PFSK-1 (cell line): ENCODE results near the gene TULP1.

Experiments used
- POLR2AphosphoS5 ChIP-seq: IDR thresholded peaks from 2 replicates; pipeline ENCODE4 v1.6.1; 2012; ENCODE audit warnings: low read depth, mild to moderate bottlenecking, control low read depth, low read length, moderate library complexity
- REST ChIP-seq, 2 experiments: IDR thresholded peaks; 2 replicates each; pipeline versions ENCODE4 v1.6.1 to v1.8.0; 2011 to 2012; ENCODE audit warnings: low read depth in 2 of 2, low read length in 2 of 2, control low read depth in 1 of 2, inconsistent platforms in 1 of 2, mild to moderate bottlenecking in 1 of 2, moderate library complexity in 1 of 2; ENCODE audit not compliant: insufficient read depth in 1 of 2
- SIN3A ChIP-seq: IDR thresholded peaks from 2 replicates; pipeline ENCODE4 v1.6.1; 2012; ENCODE audit warnings: mild to moderate bottlenecking, low read length, moderate library complexity, borderline replicate concordance; ENCODE audit not compliant: insufficient read depth
- TAF1 ChIP-seq: IDR thresholded peaks from 2 replicates; pipeline ENCODE4 v1.6.1; 2012; ENCODE audit warnings: low read length, control low read depth, borderline replicate concordance; ENCODE audit not compliant: insufficient read depth

GRCh38 chr6:35505999-35506412 is 6.7 kb downstream of the TULP1 start:
- TF ChIP-seq REST (IDR thresholded peaks at IDR 0.05; ENCODE audit: insufficient read depth in 1 of 2, low read depth in 2 of 2, low read length in 2 of 2), result no peak
- TF ChIP-seq POLR2AphosphoS5, result no peak
- TF ChIP-seq SIN3A, result no peak
- no peak for TF ChIP-seq TAF1
